Caki2 (cell line): Measurements from ENCODE around the gene C5orf15. TPM values are rescaled to one million over a fixed set of nuclear protein-coding genes. Genes with fewer than 3 reads are reported as not detected.
"Not testable (repeated sequence)": the region's sequence is repeated elsewhere in the genome, so short reads cannot be mapped to it uniquely, and the experiment has no call there.

Experiments
- DNase-seq: peaks from one replicate; pipeline ENCODE4 v3.0.0-alpha.2; 2015; ENCODE audit warnings: low read depth
- in situ Hi-C: cut with HindIII; loops from 2 replicates; pipeline ENCODE4 v1.10.0; 2016; ENCODE audit warnings: low sequenced_read_pairs, low pct_unique_long_range_greater_than_20kb, mixed read lengths
- total RNA-seq: library from RNA; depleted of rRNA; stranded (reverse); fragments of >200 nt; shearing (Covaris generic); gene quantifications from 2 replicates; pipeline ENCODE4 v1.2.3, GENCODE V29; 2014; ENCODE audit warnings: low replicate concordance

C5orf15 gene
- total RNA-seq, 1 experiment from 2014 or later = 111 TPM

DNA sequence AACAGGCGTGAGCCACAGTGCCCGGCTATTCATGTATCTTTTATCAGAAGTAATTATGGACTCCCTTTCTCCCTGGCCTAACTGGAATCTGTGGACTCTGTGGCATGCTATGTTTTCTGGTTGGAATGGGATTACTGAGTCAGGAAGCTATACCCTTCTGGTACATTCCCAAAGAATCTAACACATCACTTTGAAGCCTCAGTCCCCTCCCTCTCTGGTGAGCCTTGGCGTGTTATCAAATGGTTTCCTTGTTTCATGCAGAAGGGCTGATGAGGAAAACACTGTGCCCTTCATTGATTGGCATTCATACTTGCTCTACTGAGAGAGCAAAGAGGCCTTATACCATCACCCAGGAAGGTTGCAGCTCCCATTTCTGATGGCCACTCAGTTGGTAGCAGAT, 22.9 kb downstream of the C5orf15 start:
- no peak for DNase-seq
- in situ Hi-C loops = no loop called here

DNA sequence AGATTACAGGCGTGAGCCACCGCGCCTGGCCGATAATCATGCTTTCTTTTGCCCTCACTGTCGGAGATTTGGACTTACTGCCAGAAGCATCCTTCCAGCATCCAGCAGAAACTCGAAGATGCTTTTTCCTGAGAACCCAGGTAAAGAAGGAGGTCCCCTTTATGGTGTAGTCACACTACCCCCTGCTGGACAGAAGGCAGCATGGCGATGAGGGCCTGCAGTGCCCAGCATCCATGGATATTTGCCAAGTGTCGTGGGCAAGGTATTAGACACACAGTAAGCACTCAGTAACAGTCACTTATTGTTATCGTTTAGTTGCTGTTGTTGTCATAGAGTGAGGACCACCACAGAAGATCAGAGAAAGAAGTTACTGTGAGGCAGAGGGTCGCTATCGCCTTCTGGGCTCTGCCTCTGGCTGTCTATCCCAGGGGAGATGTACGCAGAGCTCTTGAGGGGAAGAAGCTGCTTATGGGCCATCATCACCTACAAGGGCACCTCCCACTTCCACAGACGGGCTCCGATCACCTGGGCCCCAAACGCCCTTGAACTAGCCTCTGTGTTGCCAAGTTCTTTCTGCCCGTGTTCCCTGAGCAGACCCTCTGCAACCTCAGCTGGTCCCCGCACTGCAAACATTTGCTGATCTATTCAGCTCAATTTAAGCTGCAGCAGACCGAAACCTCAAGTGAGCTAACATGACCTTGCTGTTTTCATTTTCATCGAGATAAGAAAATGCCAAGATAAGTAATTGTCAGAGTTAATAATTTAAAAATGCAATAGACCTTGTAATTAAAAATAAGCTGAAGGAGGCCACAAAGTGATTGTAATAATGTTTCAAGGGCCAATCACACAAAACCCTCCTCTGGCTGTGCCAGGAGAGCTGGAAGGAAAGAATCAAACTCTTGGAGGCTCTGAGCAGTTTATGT, 23.9 kb downstream of the C5orf15 start:
- in situ Hi-C loops = no loop called here
- peak; percentile 56 for DNase-seq

DNA sequence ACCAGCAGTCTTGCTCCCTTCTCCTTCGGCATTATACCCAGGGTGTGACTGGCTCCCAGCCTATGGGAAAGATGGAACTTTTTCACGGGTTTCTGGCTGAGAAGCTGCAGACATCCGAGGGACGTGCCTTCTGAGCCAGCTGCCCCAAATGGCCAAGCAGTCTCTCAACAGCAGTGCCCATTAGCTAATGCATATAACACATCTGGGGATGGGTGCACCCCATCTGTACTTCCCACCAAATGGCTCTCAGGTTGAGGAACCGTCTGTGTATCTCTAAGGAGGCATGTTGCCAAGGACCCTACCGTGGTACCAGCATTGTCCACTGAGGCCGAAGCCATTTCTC, 25.0 kb downstream of the C5orf15 start:
- in situ Hi-C loops = no loop called here
- no peak for DNase-seq

DNA sequence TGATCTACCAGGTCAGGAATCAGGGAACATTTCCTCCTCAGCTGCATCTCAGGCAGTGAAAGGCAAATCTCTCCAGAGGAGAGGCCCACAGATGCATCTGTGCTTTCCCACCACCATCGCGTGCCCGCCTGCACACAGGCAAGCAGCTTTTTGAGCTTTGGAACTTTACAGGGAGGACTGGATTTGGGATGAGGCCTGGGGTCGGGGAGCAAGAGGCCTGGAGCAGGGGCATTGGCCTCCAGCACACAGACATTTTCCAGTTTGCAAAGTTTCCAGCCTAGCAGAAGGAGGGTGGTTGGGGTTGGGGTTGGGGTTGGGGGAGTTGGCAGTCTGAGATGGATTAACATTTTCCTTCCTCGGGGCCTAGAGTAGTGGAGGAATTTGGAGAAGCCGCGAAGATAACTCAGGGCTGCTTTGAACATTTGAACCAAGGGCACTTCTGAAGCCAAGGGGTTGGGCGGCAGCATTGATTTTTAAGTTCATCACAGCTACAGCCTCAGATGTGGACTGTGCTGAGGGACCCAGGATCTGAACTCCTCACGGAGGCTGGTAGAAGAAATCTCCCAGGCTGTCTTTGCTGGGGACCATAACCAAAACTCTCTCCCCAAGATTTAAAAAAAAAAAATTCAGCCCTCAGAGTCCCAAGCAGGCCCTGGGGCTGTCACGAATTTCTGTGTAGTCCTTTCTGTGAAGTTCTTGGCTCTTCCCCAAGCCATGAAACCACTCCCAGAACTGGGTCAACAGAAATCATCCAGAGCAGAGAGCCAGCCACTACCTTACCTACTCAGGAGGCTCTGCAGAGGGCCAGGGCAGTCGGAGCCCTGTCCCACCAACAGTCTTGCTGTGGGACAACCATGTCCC, 25.6 kb downstream of the C5orf15 start:
- in situ Hi-C loops = no loop called here

DNA sequence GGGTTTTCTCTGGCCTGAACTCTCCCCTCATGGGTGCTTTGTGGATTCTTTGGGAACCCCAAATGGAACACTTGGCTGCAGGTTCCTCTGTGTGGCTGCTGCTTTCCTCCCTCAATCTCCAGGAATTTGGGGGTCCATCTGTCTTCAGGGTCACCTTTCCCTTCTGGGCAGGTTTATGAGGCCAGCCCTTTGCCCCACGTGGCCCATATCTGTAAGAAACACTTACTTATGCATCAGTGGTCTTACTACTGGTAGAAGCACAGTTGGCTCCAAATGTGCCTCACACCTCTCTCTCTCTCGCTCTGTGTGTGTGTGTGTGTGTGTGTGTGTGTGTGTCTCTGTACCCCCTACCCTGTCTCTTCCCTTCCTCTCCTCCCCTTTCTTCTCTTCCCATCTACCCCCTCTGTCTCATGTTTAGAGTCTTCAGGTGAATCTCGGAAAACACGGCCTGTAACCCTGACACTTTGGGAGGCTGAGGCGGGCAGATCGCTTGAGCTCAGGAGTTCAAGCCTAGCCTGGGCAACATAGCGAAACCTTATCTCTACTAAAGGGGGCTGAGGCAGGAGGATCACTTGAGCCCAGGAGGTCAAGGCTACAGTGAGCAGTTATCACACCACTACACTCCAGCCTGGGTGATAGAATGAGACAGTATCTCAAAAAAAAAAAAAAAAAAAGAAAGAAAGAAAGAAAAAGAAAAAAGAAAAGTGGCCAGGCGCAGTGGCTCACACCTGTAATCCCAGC, 26.8 kb downstream of the C5orf15 start:
- DNase-seq = no peak
- in situ Hi-C loops = no loop called here

More for the DNA sequence above, 25.6 kb downstream of the C5orf15 start:
- DNase-seq = no peak

DNA sequence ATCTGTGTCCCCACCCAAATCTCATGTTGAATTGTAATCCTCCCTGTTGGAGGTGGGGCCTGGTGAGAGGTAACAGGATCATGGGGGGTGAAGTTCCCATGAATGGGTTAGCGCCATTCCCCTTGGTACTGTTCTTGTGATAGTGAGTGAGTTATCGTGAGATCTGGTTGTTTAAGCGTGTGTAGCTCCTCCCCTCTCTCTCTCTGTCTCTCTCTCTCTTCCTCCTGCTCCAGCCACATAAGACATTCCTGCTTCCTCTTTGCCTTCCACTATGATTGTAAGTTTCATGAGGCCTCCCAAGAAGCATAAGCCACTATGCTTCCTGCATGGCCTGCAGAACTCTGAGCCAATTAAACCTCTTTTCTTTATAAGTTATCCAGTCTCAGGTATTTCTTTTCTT, 28.8 kb downstream of the C5orf15 start:
- no peak for DNase-seq
- in situ Hi-C loops = no loop called here

DNA sequence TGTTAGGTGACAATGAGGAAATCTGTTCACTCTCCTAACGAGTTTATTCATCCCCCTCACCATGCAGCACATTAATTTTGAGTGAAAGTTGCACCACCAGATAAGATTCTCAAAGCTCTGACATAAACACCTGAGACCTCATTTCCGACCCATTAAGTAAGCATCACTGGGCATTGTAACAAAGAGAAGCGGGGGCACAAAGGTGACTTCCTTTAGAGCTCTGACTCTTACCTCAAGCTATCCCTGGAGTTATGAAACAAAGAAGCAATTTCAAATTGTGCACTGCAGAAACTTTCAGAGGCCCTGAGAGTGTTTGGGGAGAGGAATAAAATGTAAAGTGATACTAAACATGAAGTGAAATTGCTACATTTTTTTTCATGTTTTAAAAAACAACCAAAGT, 29.5 kb downstream of the C5orf15 start:
- in situ Hi-C loops = no loop called here
- DNase-seq = no peak

DNA sequence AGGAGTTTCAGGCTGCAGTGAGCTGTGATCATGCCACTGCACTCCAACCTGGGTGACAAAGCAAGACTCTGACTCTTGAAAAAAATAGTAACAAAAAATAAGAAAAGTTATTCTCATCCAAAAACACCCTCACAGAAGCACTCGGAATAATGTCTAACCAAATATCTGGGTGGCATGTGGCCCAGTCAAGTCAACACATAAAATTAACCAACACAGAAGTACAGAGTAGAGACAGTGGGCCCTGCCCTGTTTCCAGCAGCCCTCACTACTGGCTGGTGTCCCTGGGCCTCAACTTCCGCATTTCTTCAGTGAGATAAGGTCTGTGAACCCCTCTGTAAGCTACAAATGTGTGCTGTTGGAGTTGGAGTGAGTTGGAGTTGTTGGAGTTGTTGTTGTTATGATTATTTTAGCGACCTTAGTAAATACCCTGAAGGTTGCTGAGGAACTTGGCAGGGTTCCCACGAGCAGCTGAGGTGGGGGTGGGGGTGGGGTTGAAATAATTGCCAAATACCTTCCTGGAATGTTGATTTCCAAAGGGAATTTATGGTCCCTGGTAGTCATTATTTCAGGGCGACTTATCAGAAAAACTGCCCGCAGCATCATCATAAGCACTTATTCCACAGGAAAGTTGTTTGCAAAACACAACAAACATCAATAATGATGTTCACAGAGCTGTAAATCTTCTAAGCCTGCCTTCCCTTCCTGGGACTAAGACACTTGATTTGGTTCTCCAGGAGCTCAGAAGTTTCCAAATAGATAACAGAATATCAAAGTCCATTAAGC, 30.2 kb downstream of the C5orf15 start:
- in situ Hi-C loops = no loop called here
- DNase-seq = no peak

DNA sequence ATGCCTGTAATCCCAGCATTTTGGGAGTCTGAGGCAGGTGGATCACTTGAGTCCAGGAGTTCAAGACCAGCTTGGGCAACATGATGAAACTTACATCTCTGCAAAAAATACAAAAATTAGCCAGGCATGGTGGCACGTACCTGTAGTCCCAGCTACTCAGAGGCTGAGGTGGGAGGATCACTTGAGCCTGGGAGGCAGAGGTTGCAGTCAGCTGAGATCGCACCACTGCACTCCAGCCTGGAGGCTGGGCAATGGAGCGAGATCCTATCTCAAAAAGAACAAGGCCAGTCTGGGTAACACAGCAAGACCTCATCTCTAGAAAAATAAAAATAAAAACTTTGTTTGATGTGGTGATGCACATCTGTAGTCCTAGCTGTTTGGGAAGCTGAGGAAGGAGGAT, 30.8 kb downstream of the C5orf15 start:
- in situ Hi-C loops = not testable (repeated sequence)

DNA sequence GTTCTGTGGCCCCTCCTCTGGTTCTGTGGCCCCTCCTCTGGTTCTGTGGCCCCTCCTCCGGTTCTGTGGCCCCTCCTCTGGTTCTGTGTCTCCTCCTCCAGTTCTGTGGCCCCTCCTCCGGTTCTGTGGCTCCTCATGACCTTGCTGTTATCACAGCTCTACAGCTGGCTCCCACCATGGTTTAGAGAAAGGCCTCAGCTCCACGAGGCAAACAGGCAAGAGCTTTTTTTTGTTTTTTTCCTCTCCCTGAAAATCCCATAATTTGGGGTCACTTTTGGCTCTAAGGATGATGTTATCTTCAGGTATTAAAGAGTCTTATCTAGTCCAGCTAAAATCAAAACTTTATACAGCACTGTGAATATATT, 31.8 kb downstream of the C5orf15 start:
- in situ Hi-C loops = no loop called here
- DNase-seq = no peak

More for the DNA sequence above, 30.8 kb downstream of the C5orf15 start:
- not testable (repeated sequence) for DNase-seq

DNA sequence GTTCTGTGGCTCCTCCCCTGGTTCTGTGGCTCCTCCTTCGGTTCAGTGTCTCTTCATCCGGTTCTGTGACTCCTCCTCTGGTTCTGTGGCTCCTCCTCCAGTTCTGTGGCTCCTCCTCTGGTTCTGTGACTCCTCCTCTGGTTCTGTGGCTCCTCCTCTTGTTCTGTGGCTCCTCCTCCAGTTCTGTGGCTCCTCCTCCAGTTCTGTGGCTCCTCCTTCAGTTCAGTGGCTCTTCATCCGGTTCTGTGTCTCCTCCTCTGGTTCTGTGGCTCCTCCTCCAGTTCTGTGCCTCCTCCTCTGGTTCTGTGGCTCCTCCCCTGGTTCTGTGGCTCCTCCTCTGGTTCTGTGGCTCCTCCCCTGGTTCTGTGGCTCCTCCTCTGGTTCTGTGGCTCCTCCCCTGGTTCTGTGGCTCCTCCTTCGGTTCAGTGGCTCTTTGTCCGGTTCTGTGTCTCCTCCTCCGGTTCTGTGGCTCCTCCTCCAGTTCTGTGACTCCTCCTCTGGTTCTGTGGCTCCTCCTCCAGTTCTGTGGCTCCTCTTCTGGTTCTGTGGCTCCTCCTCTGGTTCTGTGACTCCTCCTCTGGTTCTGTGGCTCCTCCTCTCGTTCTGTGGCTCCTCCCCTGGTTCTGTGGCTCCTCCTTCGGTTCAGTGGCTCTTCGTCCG, 32.3 kb downstream of the C5orf15 start:
- in situ Hi-C loops, DNase-seq: not testable (repeated sequence)

DNA sequence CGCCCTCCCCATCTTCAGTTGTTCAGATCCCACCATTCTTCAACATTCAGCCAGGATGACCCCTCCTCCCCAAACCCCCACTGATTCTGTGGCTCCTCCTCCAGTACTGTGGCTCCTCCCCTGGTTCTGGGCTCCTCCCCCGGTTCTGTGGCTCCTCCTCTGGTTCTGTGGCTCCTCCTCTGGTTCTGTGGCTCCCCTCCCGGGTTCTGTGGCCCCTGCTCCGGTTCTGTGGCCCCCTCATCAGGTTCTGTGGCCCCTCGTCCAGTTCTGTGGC, 32.8 kb downstream of the C5orf15 start:
- no peak for DNase-seq
- in situ Hi-C loops = no loop called here

DNA sequence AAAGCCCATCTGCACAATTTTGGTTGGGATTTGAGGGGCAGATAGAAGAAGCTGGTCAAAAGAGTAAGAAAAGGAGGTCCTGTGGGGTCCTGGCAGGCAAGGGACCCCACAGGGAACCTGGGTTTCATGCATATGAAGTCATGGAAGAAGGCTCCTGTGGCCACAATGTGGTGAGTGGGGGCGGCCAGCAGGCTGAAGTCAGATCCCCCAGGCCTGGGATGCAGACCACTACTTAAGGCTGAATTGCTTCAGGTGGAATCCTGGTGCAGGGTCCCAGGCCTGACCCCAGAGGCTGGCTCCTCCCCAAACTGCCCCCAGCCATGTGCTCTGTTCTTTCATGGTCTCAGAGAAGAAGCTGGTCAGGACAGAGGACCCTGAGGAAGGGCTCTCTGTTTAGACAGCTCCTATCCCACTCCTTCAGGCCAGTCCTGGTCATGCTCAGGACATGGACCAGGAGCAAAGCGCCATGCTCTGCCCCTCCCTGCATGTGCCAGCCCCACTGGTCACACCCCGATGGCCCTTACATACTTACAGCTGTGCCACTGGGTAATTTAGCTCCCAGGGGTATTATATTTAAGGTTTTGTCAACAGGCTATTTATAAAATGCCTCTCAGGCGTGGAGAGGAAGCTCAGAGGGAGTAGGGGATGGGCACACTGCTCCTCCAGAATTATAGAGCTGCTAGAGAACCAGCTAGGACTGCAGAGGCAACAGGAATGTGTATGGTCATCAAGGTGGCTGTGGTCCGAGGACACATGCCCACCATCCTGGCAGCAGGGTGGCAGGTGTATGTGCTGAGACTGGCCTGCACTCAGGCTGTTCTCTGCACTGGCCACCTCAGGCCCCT, 33.4 kb downstream of the C5orf15 start:
- in situ Hi-C loops = no loop called here
- DNase-seq = no peak

DNA sequence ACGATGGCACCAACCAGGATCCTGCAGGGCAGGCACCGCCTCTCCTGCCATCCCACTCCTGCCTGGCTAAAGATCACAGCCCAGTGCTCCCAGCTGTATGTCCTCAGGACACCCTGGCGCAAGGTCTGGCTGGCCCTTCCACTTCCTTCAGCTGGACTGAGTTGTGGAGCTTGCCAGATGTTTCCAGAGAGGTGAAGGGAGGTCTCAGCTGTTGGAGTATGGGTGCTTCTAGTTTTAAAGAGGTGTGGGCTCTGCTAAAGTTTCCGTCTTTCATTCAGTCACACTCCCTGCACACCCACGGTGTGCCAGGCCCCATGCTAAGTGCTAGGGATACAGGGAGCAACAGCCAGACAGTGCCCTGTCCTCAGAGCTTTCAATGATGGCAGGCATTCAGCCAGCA, 34.1 kb downstream of the C5orf15 start:
- in situ Hi-C loops = no loop called here

DNA sequence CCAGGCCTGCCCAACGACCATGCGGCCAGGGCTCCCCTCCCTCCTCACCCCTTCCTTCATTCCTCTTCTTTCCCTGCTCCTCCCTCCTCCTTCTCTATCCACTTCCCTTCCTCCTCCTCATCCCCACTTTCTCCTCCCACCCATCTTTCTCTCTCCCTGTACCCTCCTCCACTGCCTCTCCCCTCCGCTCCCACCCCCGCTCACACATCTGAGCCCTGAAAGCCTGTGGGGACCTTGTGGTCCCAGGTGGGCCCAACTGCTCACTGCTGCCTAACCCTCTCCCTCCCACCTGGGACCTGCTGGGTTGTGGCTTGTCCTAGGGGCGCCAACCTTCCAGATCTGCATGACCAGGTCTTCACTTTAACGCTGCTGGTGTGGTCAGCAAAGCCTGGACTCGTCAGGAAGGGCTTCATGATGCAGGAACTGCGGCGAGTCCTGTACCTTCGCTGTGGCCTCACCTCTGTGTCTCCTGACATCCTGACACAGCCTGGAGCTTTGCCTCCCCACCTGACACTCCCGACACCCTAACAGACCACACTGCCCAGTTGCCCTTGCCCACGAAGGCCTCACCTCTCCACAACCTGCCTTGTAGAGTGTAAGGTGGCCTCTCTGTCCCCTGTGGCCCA, 34.6 kb downstream of the C5orf15 start:
- in situ Hi-C loops = no loop called here
- DNase-seq = no peak

More for the DNA sequence above, 34.1 kb downstream of the C5orf15 start:
- DNase-seq = no peak

DNA sequence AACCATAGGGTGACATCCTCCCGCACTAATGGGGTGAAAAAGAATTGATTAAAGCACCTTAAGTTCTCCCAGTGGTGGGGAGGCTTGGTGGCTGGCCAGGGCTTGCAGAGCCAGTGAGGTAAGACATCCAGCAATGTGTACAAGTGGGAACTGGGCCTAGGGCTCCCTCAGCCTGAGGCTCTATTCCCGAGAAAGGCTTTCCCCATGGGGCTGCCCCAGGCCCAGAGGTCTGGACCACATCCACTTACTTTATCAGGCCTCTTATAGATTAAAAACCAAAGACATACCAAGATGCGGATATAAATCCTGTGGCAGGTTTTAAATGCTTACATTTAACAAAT, 35.3 kb downstream of the C5orf15 start:
- in situ Hi-C loops = no loop called here
- DNase-seq = no peak
